Panc1 (cell line): ENCODE measurements around the gene TOM1.

Source experiments
- TF ChIP-seq, protein P1 (sequence below): fragments of 450-650 bp; IDR thresholded peaks from 2 replicates; pipeline ENCODE4 v1.5.1; 2017; ENCODE audit warnings: mild to moderate bottlenecking
- TF ChIP-seq, protein P2 (sequence below), 2 experiments: IDR thresholded peaks; 2 replicates each; pipeline ENCODE4 v1.6.1; 2011 to 2012; ENCODE audit warnings: low read depth in 2 of 2, control low read depth in 1 of 2, low read length in 1 of 2, mild to moderate bottlenecking in 1 of 2, moderate library complexity in 1 of 2; ENCODE audit not compliant: insufficient read depth in 1 of 2

DNA sequence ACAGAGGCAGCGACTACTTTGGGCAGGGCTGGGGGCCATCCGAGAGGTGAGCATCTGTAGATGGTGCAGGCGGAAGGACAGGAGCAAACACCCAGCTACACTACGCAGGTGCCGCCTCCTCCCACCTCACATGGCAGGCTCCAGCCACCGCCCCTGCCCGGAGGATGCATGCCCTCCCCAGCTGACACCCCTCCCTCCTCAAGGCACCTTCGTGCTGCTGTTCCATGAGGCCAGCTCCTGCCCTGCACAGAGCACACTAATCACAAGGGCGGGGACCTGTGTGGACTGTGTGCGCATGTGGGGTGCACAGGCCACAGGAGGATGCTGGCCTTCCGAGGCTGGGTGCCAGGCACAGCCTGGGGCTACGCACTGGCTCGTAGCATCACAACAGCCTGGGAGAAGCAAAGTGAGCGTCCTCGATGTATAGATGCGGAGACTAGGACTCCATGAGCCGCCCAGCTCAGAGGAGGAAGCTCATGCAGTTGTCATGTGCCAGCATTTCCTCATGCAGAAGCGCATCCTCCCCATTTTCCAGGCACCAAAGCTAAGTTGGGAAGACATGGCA lies 48.4 kb downstream of the TOM1 start:
- TF ChIP-seq, protein P1, sequence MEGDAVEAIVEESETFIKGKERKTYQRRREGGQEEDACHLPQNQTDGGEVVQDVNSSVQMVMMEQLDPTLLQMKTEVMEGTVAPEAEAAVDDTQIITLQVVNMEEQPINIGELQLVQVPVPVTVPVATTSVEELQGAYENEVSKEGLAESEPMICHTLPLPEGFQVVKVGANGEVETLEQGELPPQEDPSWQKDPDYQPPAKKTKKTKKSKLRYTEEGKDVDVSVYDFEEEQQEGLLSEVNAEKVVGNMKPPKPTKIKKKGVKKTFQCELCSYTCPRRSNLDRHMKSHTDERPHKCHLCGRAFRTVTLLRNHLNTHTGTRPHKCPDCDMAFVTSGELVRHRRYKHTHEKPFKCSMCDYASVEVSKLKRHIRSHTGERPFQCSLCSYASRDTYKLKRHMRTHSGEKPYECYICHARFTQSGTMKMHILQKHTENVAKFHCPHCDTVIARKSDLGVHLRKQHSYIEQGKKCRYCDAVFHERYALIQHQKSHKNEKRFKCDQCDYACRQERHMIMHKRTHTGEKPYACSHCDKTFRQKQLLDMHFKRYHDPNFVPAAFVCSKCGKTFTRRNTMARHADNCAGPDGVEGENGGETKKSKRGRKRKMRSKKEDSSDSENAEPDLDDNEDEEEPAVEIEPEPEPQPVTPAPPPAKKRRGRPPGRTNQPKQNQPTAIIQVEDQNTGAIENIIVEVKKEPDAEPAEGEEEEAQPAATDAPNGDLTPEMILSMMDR = no peak
- TF ChIP-seq, protein P2, sequence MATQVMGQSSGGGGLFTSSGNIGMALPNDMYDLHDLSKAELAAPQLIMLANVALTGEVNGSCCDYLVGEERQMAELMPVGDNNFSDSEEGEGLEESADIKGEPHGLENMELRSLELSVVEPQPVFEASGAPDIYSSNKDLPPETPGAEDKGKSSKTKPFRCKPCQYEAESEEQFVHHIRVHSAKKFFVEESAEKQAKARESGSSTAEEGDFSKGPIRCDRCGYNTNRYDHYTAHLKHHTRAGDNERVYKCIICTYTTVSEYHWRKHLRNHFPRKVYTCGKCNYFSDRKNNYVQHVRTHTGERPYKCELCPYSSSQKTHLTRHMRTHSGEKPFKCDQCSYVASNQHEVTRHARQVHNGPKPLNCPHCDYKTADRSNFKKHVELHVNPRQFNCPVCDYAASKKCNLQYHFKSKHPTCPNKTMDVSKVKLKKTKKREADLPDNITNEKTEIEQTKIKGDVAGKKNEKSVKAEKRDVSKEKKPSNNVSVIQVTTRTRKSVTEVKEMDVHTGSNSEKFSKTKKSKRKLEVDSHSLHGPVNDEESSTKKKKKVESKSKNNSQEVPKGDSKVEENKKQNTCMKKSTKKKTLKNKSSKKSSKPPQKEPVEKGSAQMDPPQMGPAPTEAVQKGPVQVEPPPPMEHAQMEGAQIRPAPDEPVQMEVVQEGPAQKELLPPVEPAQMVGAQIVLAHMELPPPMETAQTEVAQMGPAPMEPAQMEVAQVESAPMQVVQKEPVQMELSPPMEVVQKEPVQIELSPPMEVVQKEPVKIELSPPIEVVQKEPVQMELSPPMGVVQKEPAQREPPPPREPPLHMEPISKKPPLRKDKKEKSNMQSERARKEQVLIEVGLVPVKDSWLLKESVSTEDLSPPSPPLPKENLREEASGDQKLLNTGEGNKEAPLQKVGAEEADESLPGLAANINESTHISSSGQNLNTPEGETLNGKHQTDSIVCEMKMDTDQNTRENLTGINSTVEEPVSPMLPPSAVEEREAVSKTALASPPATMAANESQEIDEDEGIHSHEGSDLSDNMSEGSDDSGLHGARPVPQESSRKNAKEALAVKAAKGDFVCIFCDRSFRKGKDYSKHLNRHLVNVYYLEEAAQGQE (IDR thresholded peaks at IDR 0.05; ENCODE audit: insufficient read depth in 1 of 2, low read depth in 2 of 2, low read length in 1 of 2) = no peak
